LNCAP (cell line): ENCODE data around the gene IRF7.

ENCODE experiments used
- CTCF ChIP-seq: fragments of 450-650 bp; IDR thresholded peaks from 2 replicates; pipeline ENCODE4 v1.5.1; 2017; ENCODE audit warnings: mild to moderate bottlenecking

Gene IRF7

GRCh38 chr11:586376-587316 lies 29.1 kb downstream of the IRF7 start:
- no peak for TF ChIP-seq CTCF

GRCh38 chr11:584287-584686 lies 31.5 kb downstream of the IRF7 start:
- TF ChIP-seq CTCF = no peak

GRCh38 chr11:581752-582151 lies 34.0 kb downstream of the IRF7 start:
- no peak for TF ChIP-seq CTCF

GRCh38 chr11:581342-581741 lies 34.4 kb downstream of the IRF7 start:
- TF ChIP-seq CTCF = no peak

- TF ChIP-seq CTCF = no peak
Measured at GRCh38 chr11:579830-580601, 35.7 kb downstream of the IRF7 start.

- no peak for TF ChIP-seq CTCF
Measured at GRCh38 chr11:578276-579035, 37.3 kb downstream of the IRF7 start.

GRCh38 chr11:577611-577894 lies 38.2 kb downstream of the IRF7 start:
- no peak for TF ChIP-seq CTCF
